Stimulated activated CD4-positive, alpha-beta T cell treated with anti-CD3 and anti-CD28 coated beads, Interleukin-4, amount 100 ng/mL, for 4 hours (primary cell): ENCODE results near the gene GABRG3.

Experiments used
- DNase-seq, 2 experiments: peaks; one replicate each; pipeline ENCODE4 v3.0.0-alpha.2; 2020

GABRG3 gene

GRCh38 chr15:26970712-26971210 is at the start of gene GABRG3:
Gene GABRG3 (plus strand): TSS chr15:26971181.
- DNase-seq: no peak

GRCh38 chr15:26921433-26921832 is 49.5 kb upstream of the GABRG3 start:
- DNase-seq: no peak

GRCh38 chr15:26926081-26926480 is 44.9 kb upstream of the GABRG3 start:
- DNase-seq: no peak

GRCh38 chr15:26928051-26928450 is 42.9 kb upstream of the GABRG3 start:
- no peak for DNase-seq

- DNase-seq: no peak
Observed at GRCh38 chr15:26929588-26929987, 41.4 kb upstream of the GABRG3 start.

GRCh38 chr15:26934848-26935247 is 36.1 kb upstream of the GABRG3 start:
- DNase-seq: no peak

GRCh38 chr15:26935322-26935721 is 35.7 kb upstream of the GABRG3 start:
- no peak for DNase-seq

GRCh38 chr15:26936502-26936901 is 34.5 kb upstream of the GABRG3 start:
- DNase-seq: no peak

GRCh38 chr15:26937134-26937533 is 33.8 kb upstream of the GABRG3 start:
- DNase-seq: no peak

- DNase-seq: no peak
Observed at GRCh38 chr15:26939398-26939797, 31.6 kb upstream of the GABRG3 start.

- DNase-seq: no peak
Observed at GRCh38 chr15:26941489-26941888, 29.5 kb upstream of the GABRG3 start.

- no peak for DNase-seq
Observed at GRCh38 chr15:26943866-26944265, 27.1 kb upstream of the GABRG3 start.

- DNase-seq: no peak
Observed at GRCh38 chr15:26945046-26945445, 25.9 kb upstream of the GABRG3 start.

- DNase-seq: no peak
Observed at GRCh38 chr15:26950001-26950400, 21.0 kb upstream of the GABRG3 start.

- DNase-seq: no peak
Observed at GRCh38 chr15:26954403-26954802, 16.6 kb upstream of the GABRG3 start.

GRCh38 chr15:26967719-26968269 is 3.2 kb upstream of the GABRG3 start:
- DNase-seq: no peak

GRCh38 chr15:26968806-26969205 is 2.2 kb upstream of the GABRG3 start:
- no peak for DNase-seq

GRCh38 chr15:26971271-26972018 is 464 bp downstream of the GABRG3 start:
- no peak for DNase-seq

GRCh38 chr15:26972636-26973035 is 1.7 kb downstream of the GABRG3 start:
- DNase-seq: no peak

GRCh38 chr15:26974120-26974780 is 3.3 kb downstream of the GABRG3 start:
- DNase-seq: no peak

GRCh38 chr15:26981492-26981891 is 10.5 kb downstream of the GABRG3 start:
- DNase-seq: no peak

GRCh38 chr15:26983822-26984221 is 12.8 kb downstream of the GABRG3 start:
- no peak for DNase-seq

GRCh38 chr15:26985050-26985449 is 14.1 kb downstream of the GABRG3 start:
- no peak for DNase-seq

GRCh38 chr15:26996250-26996649 is 25.3 kb downstream of the GABRG3 start:
- DNase-seq: no peak
